GM10847 (cell line): ENCODE results near the gene CBFB.

Source experiments
- POLR2A ChIP-seq: IDR thresholded peaks from 2 replicates; pipeline ENCODE4 v1.6.1; 2011; ENCODE audit not compliant: insufficient read length; ENCODE audit errors: extremely low read depth

The CBFB gene

GRCh38 chr16:67055712-67056487, 27.0 kb downstream of the CBFB start:
- TF ChIP-seq POLR2A = no peak

DNA sequence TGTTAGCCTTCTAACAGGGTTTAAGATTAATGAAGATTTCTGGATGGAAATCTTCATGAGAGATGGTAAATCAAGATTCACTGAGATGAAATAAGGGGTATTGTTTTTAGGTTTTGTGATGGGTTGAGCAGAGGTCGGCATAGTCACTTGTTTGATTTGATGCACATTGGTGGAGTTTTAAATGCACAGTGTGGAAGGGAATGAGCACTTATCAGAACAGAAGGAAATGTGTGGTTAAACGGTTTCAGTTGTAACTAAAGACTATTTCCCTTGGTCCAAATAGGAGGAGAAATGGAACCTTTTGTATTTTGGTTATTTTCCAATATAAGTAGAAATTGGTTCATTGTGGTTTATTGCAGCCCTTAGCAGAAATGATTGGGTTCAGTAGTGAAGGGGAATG, 34.1 kb downstream of the CBFB start:
- TF ChIP-seq POLR2A = no peak

- TF ChIP-seq POLR2A = no peak
These were observed 39.3 kb downstream of the CBFB start for GRCh38 chr16:67068212-67068753.

DNA sequence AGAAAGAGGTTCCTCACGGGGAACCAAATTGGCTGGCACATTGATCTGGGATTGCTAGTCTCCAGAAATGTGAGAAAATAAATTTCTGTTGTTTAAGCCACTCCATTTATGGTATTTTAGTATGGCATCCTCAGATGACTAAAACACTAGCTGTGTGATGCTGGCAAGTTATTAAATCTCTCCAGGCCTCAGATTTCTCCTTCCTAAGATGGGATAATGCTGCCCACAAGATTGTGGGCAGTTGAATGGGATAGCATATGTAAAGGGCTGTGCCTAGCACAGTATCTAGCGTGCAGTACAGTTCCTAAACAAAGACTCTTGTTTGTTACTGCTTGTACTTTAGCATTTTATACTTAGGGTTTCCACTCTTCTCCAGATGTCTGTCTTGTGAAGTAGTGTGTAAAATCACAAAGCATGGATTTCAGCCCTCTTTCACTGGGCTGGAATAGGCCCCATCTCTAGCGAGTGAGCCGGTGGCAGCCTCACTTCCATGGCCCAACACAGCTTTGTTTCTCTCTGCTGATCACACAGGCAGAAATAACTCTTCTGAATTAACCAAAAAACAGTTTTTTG, 42.6 kb downstream of the CBFB start:
- TF ChIP-seq POLR2A = no peak

DNA sequence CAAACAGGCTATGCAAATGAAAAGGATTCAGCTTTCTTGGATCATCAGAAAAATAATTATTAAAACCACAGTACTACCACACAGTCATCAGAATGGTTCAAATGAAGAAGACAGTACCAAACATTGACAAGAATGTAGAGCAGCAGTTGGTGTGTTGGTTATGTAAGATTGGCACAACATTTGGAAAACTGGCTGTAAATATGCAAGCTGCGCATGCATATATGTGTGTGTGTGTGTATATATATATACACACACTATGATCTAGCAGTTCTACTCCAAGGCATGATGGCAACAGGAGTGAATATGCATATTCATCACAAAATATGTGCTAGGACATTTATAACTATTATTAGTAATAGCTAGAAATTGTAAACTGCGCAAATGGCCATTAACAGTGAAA, 46.4 kb downstream of the CBFB start:
- TF ChIP-seq POLR2A = no peak

GRCh38 chr16:67077871-67078270, 48.9 kb downstream of the CBFB start:
- no peak for TF ChIP-seq POLR2A

- no peak for TF ChIP-seq POLR2A
These were observed 53.2 kb downstream of the CBFB start for GRCh38 chr16:67082100-67082499.

DNA sequence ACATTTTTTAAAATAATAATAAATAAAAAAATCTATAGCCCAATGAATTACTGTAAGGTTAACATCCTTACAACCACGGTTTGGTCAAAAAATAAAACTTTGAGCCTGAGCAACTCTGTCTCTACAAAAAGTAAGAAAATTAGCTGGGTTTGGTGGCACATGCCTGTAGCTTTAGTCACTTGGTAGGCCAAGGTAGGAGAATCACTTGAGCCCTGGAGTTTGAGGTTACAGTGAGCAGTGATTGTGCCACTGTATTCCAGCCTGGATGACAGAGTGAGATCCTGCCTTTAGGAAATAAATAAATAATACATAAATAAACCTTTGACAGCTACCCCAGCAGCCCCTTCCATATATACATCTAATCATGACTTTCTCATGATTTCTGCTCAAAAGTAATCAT, 53.9 kb downstream of the CBFB start:
- TF ChIP-seq POLR2A = no peak

- TF ChIP-seq POLR2A = no peak
These were observed 55.5 kb downstream of the CBFB start for GRCh38 chr16:67084345-67085028.

- no peak for TF ChIP-seq POLR2A
These were observed 57.9 kb downstream of the CBFB start for GRCh38 chr16:67086822-67087221.

DNA sequence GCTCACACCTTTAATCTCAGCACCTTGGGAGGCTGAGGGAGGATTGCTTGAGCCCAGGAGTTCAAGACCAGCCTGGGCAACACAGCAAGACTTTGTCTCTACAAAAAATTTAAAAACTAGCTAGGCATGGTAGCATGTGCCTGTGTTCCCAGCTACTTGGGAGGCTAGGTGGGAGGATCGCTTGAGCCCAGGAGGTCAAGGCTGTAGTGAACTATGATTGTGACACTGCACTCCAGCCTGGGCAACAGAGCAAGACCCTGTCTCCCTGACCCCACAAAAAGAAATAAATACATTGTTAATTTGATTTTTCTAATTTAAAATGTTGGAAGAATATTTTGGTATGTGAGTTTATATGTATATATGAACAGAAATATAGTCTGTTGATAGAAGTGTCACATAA, 58.3 kb downstream of the CBFB start:
- TF ChIP-seq POLR2A = no peak

DNA sequence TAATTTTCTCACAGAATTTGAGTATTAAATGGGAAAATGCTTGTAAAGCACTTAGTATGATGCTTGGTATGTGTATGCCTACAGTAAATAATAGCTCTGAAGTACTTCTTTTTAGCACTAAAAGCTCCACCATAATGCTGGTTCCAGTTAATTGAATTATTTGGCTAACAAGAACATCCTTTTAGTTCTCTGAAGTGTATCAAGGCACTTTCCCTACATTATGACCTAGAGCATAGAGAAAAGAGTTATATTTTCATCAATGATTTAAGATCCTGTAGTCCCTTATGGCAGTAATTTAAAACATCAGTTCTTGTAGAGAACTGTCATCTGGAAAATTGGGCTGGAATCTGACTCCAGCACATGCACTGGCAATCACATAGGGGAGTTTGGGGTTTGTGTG, 58.9 kb downstream of the CBFB start:
- no peak for TF ChIP-seq POLR2A

DNA sequence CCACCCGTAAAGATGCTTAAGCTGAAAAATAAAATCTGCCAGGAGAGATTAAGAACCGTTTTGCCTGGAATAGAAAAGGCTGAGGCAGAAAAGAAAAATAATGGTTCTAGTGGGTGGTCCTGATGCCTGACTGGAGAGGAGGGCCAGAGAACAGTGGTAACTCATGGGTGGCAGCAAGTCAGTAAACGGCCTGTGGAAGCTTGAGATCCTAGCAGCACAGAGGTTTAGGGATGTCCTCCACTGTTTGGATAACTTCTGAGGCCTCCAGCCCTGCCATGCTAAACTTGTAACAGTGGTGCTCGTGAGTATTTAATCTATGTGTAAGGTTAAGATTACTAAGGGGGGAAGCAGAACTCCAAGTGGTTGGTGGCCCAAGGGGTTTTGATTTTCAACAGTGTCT, 59.6 kb downstream of the CBFB start:
- no peak for TF ChIP-seq POLR2A

- no peak for TF ChIP-seq POLR2A
These were observed 60.2 kb downstream of the CBFB start for GRCh38 chr16:67089101-67089500.

DNA sequence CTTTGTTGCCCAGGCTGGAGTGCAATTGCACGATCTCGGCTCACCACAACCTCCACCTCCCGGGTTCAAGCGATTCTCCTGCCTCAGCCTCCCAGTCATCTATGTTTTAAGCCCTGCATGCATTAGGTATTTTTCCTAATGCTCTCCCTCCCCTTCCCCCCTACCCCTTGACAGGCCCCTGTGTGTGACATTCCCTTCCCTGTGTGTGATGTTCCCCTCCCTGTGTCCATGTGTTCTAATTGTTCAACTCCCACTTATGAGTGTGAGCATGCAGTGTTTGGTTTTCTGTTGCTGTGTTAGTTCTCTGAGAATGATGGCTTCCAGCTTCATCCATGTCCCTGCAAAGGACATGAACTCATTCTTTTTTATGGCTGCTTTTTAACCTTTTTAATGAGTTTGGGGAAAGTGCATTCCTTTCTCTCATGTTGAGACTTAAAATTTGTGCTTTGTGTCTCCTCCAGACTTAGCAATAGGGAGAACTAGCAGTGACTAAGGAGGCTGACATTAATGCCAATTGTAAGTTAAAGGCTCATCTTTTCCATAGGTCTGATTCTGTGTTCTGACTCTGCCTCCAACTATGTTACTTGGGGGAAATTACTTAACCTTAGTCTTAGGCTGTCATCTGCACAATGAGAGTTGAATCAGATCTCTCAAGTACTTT, 63.1 kb downstream of the CBFB start:
- no peak for TF ChIP-seq POLR2A
